Measurements from ENCODE around the gene COBL. TPM values are rescaled to one million over a fixed set of nuclear protein-coding genes. Genes with fewer than 3 reads are reported as not detected.

Gene COBL
- total RNA-seq, 1 experiment from 2014 or later = 23.8 TPM

DNA sequence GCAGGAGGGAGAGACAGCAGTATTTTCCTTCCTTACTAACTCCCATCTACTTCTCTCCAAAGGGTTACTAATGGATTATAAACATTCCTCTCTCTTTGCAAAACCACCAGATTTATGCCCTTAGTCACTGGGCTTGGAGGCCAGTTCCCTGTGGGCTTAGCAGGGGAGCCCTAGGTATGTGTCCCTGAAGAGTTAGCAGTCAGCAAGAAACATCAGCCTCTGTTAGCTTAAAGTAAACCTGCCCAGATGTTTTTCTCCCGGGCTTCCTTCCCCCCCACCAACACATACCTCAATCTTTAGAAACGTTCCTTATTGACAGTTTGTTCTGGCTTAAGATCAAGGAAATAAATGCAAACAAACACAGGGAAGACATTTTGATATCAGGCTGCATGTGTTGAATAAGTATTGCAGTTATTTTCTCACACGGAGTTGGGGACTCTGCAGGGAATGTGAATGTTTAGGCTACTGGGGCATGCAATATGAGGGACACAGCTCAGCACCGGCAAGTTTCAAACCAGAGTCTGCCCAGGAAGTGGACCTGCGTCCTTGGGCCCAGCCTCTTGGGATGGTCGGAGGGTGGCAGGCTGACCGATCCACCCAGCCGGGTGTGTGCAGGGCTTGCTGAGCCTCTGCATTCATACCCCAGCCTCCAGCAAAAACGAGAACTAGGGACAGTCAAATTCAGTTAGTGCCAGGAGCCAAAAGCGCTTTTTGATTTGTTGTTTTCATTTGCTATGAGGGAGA lies 281.9 kb downstream of the COBL start:
- no peak for DNase-seq (ENCODE audit: extremely low read depth, low read depth)

DNA sequence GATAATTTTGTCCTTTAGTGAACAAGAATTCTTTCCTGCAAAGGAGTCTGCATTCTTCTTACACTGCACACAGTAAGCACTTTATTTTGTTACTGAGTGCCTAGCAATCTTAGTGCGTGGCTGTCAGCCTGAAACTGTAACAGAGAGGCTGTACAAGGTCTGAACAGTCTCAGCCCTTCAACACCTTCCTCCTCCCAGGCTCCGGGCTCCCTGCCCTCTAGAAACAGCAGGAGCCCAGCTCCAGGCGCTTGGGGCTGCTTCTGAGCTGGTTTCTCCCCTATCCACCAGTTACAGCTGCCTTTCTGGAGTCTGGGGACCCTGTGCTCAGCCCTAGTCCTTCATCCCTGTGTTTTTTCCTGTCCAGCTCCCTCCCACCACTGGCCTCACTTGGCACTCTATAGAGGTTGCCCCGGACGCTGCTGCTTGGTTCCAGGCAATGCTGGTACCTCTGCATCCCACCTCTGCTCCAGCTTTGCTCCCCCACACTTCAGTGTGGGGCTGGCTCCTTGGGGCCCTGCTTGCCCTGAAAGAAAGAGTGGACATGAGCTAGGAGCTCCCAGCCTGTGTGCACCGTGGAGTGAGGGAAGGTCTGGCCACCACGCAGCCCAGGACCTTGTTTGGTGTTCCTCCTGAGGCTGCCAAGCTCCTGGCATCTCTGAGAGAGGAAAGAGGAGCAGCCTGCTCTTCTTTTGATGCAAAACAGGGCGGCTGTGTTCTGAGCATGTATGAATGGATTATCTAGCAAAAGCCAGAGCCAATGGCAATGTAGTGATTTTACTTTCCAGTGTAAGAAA lies 282.7 kb downstream of the COBL start:
- no peak for DNase-seq (ENCODE audit: extremely low read depth, low read depth)

DNA sequence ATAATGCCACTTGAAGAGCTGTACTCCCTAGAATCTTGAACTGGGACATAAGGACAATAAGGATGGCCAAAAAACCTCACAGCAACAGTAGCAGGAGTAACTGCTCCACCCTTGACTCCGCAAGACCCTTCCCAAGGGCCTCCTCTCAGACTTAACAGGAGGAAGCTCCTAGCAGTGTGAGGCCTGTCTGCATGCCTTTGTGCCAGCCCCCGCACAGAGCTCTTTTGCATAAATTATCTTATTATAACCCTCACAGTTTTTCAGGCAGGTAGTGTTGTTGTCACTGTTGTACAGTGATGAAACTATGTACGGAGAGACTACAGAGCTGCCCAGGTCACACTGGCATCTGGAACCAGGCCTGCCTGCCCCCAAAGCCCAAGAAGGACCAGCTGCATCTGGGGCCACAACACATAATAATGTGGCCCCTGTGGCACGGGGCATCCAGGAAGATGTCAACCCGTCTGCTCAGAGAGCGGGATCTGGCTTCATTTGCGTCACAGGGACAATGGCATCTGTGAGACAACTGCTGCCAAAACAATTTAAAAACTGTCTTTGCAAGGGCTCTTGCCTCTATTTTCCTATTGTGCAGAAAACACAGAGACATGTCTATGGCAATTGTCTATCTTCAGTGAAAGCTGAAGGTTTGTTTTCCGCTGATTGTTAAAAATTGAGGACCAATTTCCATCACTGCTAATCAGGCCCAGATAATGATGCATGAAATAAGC lies 284.7 kb downstream of the COBL start:
- DNase-seq (ENCODE audit: extremely low read depth, low read depth) = no peak

DNA sequence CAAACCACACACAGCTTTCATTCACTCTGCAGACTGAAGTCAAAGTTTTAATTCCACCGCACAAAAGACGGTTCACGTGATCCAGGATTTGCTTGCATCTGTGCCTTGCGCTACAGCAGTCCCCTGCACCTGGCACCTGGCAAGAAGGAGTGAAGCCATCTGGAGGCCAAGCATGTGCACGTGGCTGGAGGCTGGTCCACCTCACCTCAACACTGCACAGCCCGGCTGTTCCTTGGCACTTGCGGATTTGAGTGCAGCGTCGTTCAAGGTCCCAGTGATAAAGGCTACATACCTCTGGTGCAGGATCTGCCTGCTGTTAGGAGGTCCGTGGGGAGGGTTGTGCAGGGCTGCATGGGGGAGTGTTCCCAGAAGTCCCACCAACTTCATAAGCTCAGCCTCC lies 285.4 kb downstream of the COBL start:
- no peak for DNase-seq (ENCODE audit: extremely low read depth, low read depth)

DNA sequence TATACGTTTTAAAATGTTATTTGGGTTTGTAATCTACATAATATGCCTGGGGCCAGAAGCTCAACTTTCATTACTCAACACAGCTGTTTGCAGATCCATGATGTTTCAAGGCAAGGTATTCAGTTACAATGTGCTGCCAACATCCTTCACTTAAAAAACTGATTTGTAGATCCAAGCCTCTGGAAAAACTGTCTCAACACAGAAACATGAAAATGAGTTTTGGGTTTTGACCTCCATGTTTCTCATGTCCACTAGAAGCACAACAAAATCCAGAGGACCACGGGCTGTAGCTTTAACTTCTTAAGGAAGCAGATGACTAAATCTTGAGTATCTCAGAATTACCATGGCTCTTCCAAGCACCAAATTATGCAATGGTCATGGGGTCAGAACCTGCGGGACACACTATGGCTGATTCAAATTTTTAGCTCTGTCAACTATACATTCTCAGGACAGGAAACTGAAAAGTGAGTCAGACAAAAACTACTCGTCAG lies 286.9 kb downstream of the COBL start:
- DNase-seq (ENCODE audit: extremely low read depth, low read depth) = no peak

DNA sequence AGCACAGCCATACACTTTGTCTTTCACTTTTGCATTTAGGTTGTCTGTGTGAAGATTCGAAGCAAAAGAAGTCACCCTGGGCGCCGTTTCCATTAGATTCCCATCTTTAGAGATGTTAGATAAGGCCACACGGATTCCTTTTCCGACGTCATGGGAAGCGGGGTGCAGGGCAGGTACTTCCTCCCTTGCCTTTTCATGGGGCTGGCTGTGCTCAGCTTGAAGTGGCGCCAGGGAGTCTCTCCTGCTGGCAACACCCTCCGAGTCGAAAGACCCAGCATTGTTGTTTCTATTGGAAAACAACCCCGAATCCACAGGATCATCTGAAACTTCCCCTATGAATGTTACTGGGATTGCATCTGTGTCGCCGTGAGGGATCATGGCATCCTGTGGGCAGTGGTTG lies 287.5 kb downstream of the COBL start:
- DNase-seq (ENCODE audit: extremely low read depth, low read depth) = no peak

DNA sequence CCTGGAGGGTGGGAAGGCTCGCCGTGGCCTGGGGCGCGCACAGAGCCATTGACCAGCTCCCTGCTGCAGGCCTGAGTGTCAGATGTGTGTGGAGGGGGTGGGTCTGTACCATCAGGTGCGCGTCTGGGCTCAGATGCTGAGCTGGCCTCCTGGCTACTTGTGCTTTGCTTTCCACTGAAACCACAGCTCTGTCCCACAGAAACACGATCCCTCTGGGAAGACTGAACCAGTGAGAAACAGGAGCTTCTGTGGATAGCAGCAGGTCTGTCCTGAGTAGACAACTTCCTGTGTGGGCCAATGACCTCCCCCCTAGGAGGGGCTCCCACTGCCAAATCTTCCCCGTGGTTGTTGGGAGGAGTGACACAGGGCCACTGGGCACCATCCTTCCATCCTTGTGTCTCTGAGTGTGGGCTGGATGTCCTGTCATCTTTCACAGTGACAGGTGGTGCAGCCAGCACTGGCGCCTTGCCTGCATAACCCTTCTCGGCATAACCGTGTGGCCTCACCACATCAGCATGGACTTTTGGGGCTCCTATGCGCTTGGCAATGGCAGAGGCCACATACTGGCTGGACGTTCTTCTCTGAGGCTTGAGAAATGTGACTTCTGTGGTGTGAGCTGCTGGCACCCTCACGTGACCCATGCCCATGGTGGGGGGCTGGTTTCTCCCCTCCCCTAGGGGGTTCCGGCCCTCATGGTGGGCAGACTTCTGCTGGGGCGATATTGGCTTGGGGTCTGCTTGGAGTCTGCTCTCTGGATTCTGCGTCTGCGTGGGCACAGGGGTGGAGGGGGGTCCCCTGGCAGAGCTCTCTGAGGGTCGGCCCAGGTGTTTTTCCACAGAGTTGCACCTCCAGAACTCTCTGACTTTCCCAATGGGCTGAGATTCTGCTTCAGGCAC lies 288.4 kb downstream of the COBL start:
- no peak for DNase-seq (ENCODE audit: extremely low read depth, low read depth)

DNA sequence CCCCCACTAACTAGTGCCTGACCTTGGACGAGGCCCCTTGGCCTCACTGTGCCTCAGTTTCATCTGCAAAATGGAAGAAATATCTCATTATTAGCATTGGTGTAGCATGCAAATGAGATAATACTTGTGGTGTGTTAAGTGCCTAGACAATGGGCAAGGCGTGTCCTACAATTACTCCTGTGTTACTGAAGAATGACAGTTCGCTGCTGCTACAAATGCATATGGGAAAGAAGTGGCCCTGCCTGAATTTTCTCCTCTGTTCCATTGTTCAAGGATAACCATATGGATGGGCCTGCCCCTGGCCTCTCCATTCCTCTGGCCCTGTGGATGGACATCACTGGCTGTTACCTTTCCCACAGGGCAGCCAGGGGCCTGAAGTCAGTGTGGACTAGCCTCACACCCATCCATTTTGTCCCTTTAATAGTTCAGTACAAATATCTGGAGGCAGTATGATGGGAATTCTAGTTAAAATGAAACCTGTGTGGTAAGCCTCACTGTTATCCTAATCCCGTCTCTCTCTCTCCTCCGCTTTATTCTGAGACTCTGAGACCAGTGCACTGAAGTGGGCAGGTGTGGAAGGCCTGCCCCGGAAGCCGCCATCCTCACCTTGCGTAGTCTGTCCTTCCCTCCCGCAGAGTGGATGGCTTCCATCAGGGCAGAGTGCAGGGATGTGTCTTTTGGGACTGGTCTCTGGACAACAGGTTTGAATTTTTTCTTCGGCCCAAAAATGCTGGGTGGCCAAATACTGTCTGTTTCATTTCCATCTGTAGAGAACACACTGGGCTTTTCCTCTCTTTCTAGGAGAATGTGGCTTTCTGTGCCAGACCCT lies 289.3 kb downstream of the COBL start:
- DNase-seq (ENCODE audit: extremely low read depth, low read depth) = no peak

DNA sequence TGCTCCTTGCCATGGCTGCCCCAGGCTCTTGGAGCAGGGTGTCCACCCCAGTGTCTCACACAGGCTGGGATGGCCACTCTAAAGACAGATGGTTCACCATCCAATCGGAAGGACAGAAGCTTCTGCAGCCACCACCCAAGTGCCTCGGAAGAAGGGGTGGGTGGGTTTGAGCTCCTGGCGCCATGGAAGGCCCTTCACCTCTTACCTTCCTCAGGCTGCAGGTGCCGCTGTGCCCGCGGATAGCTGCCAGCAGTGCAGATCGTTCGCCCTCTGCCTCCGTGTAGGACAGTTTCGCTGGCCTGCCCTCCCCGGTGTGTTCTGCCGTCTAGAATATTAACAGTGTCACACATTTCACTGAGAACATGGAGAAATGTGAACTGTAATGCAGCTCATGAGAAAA lies 290.3 kb downstream of the COBL start:
- no peak for DNase-seq (ENCODE audit: extremely low read depth, low read depth)

DNA sequence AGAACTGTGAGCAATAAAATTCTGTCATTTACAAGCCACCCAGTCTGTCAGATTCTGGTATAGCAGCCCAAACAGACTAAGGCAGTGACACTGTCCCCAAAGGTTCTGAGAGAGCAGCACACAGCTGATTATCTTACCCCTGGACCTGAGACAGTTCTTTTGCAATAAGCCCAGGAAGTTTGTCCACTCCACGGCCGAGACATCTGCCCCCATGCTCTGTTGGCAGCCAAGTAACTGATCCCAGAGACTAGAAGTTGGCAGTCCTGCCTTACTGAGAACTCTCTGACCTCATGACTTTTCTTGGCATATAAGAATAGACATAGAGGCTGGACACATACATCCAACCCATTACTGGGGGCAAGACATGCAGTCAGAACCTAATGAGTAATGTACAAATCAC lies 290.9 kb downstream of the COBL start:
- DNase-seq (ENCODE audit: extremely low read depth, low read depth) = no peak

DNA sequence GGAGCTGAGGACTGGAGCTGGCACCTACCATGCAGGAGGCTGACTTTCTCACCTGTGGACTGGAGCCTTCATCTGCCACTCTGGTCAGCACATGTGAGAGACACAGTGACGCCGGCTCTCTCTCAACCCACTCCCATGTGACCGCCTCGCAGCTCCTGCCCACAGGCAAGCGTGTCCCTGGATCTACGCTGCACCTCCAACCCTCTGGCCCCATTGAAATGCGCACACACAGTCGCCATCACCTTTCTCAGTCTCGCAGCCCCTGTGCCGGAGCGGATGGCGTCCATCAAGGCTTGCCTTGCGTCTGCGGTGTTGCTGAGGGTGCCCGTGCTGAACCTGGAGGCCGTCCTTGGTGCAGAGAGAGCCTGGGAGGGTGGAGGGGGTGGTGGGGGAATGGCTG lies 291.7 kb downstream of the COBL start:
- DNase-seq (ENCODE audit: extremely low read depth, low read depth) = no peak

DNA sequence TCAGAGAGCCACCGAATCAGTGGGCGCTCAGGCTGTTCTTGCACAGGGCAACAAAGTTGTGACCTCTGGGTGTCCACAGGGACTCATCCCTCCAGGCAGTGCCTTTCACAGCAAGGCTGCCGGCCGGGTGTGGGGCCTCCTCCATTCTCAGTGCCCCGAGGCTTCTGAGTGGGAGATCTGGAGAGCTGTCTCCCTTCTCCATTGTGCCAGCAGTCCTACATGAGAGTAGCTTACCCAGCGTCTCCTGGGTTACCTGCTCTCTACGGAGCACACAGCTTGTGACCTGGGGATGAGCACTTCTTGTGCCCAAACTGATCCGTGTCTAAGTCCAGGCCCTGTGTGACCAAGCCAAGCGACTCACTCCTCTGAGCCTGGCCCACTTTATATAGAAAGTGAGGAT lies 293.1 kb downstream of the COBL start:
- no peak for DNase-seq (ENCODE audit: extremely low read depth, low read depth)

DNA sequence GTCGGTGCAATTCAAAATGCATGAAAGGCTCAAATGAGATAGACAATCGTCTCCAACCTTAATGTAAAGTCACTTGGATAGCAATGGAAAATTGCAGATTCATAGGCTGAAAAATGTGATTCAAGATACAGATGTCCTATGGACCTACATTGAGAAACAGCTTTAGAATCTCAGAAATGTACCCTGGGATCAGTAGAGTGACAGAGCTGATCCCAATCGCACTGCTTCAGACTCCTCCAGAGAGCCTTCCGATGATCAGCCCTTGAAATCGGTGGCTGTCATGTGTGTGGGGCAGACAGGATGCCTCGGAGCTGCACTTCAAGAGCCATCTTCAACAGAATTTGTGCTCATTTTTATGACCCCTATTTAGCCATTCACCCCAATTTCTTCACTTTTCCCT lies 293.8 kb downstream of the COBL start:
- no peak for DNase-seq (ENCODE audit: extremely low read depth, low read depth)

DNA sequence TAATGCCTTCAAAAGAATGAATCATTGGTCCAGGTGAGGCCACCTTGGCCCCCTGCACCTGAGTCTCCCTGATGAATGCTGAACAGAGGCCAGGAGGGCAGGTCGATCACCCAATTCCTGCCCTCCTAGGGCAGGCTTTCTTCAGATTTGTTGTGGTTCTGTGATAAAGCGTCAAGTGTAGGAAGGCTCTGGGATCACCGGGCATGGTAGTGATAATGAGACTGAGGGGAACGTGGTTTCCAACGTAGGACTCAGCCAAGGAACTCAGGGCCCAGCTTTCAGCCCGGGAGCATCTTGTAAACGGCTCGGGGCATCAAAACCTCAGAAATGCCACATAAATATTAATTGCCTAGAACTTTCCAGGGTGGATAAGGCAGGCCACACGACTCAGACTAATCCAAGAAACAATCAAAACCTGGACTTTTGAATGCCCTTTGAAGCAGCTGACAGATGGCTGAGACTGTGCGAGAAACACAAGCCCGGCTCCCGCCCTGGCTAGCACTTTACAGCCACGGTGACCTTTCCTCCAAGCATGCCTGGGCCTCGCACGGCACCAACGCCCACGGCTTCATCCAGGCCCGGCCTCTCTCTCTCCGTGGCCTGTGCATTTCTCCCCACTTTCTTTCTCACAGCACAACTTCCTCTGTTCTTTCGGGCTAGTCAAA lies 294.6 kb downstream of the COBL start:
- no peak for DNase-seq (ENCODE audit: extremely low read depth, low read depth)

DNA sequence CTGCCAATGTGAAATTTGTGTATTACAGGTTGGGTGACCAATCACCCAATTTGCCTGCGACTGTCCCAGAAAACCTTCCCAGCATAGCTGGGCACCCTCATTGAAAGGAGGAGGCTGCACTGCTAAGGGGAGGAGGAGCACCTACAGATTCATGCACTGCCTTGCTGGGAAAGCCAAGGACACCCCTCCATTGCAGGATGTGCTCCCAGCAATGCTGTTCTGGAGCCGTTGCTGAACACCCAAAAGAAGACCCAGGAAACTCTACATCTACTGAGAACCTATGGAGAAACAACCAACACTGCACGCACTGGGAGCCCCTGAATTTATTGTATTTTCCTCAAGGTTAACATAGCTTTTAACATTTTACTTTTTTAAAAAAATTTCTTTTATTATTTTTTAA lies 295.7 kb downstream of the COBL start:
- DNase-seq (ENCODE audit: extremely low read depth, low read depth) = no peak

DNA sequence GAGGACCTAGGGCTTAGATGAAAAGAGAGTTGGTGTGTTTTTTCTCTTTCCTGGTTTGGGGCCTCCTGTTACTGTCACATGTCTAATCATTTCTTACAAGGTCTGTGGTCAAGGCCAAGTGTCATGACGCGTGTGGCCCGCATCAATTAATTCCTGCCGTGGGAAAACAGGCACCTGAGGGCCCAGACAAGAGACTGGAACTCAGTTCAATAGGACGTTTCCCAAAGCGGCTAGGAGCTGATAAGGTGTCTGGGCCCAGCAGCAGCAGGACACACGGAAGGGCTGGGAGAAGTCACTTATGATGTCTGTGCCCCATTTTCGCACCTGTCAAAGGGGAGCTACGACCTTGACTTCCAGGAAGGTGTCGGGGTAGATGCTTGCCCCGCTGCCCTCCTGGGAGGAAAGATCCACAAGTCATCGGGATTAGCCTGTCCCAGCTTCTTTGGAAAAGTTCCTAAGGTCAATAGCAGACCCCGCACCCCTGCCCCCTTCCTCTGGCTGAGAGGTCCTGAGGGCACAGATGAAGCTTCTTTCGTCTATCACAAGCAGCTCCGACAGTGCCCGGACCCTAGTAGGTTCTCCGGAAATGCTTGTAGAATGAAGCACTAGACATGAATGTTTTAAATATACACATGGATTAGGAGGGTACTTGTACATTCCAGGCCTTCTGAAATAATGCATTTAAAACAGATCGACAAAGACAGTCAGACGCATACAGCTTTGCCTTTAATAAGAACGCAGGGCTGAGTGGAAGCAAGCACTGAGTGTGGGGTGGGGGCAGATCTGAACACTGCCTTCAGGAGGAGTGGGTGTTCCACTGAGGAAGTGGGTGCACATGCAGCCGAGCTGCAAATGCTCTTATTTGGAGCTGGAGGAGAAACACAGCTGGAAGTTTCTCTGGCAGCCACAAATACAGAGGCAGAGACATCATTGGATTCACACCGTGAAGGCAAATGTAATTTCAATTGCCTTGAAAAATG lies 296.4 kb downstream of the COBL start:
- DNase-seq (ENCODE audit: extremely low read depth, low read depth) = no peak

DNA sequence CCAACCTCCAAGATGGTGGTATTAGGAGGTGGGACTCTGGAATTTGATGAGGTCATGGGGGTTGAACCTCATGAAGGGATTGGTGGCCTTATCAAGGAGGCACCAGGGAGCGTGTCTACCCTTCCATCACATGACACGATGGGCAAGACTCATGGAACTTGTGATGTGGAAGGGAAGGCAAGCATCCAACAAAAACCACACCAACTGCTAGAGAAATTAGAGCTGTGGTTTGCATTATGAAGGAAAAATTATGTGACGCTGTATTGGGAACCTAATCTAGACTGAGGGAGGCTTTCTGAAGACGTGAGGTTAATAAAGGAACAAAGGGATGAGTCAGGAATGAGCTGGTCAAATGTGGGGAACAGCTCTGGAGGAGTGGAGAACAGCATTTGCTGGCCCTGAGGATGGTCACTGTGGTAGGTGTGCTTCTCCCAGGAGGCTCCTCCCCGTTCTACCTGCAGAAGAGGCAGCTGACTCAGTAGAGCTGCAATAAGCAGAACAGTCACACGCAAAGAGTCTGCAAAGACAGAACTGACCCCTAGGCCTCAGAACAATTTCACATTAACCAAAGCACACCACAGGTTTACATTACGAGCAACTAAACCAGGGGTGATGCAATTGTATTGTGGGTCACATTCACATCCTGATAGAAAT lies 297.3 kb downstream of the COBL start:
- no peak for DNase-seq (ENCODE audit: extremely low read depth, low read depth)

Data from NCI-H460 (cell line).